Measurements from ENCODE around the gene ASGR2. TPM values are rescaled to one million over a fixed set of nuclear protein-coding genes. Genes with fewer than 3 reads are reported as not detected.
"Not testable (repeated sequence)": the region's sequence is repeated elsewhere in the genome, so short reads cannot be mapped to it uniquely, and the experiment has no call there.

ASGR2 gene
- total RNA-seq, 6 donors from 2014 or later, result 0.98 to 3.9 (median 1.8) TPM

DNA sequence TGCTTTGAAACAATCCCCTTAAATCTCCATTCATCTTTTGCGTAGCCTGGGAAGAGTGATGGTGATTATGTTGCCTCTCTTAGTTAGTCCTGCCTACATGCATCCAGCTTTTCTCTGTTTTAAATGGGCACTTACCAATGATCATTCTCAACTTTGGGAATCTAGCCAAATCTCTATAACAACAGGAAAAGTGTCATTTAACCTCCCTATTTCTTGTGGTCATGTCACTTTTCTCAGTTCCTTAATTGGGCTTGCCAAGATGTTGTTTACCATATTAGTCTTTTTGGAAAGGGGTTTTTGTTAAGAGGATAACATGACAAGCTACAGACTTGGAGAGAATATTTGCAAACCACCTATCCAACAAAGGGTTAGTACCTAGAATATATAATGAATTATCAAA is 19.0 kb downstream of the ASGR2 start:
- no peaks in the 10 kb centered on the region for H3K27me3 ChIP-seq
- ATAC-seq (ENCODE audit: low FRiP score in 2 of 2) (peak in 1 of 2 donors; percentile 62), DNase-seq (no peak)
- peaks cover 0 to 6% (median 2%) of the 10 kb centered on the region in 4 donors for H3K4me1 ChIP-seq
- TF ChIP-seq POLR2AphosphoS5 (IDR thresholded peaks at IDR 0.05) (no peak), EP300 (IDR thresholded peaks at IDR 0.05) (no peak), POLR2A (IDR thresholded peaks at IDR 0.05) (no peak)
- TF ChIP-seq, protein P1, sequence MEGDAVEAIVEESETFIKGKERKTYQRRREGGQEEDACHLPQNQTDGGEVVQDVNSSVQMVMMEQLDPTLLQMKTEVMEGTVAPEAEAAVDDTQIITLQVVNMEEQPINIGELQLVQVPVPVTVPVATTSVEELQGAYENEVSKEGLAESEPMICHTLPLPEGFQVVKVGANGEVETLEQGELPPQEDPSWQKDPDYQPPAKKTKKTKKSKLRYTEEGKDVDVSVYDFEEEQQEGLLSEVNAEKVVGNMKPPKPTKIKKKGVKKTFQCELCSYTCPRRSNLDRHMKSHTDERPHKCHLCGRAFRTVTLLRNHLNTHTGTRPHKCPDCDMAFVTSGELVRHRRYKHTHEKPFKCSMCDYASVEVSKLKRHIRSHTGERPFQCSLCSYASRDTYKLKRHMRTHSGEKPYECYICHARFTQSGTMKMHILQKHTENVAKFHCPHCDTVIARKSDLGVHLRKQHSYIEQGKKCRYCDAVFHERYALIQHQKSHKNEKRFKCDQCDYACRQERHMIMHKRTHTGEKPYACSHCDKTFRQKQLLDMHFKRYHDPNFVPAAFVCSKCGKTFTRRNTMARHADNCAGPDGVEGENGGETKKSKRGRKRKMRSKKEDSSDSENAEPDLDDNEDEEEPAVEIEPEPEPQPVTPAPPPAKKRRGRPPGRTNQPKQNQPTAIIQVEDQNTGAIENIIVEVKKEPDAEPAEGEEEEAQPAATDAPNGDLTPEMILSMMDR (IDR thresholded peaks at IDR 0.05), result no peak
- no peaks in the 10 kb centered on the region for H3K36me3 ChIP-seq
- H3K9me3 ChIP-seq, result no peaks in the 10 kb centered on the region
- H3K27ac ChIP-seq, result no peak overlapping the region
- no peak overlapping the region for H3K4me3 ChIP-seq
- WGBS, 2 donors, result 56 to 77% methylated on average over 1 of the region's 1 CpG

DNA sequence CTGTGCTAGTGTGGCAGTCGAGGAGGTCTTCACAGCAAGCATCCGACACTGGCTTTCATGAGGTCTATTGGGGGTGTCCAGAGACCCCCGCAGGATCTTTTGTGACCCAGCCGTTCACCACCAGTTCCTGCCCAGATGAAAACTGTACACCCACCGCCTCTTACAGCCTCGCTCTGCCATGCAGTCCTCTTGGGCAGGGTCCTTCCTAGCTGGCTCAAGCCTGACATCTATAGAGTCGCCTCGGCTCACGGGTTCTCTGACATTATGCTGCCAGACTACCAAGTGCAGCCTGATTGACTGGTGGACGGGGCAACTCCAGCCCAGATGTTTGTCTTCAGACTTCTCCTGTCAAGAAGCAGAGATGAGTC is 20.0 kb downstream of the ASGR2 start:
- Histone ChIP-seq H3K27me3 (no peaks in the 10 kb centered on the region), H3K9me3 (no peaks in the 10 kb centered on the region), H3K4me3 (no peak overlapping the region), H3K36me3 (no peaks in the 10 kb centered on the region), H3K4me1 (peaks cover 0 to 6% (median 2%) of the 10 kb centered on the region in 4 donors), H3K27ac (peak overlapping the region; percentile 5 to 61 (median 34))
- WGBS, 2 donors, result 55 to 68% methylated on average over 10 of the region's 10 CpGs
- no peak for TF ChIP-seq POLR2AphosphoS5 (IDR thresholded peaks at IDR 0.05)
- no peak for TF ChIP-seq EP300 (IDR thresholded peaks at IDR 0.05)
- no peak for TF ChIP-seq POLR2A (IDR thresholded peaks at IDR 0.05)
- peak; percentile 28 to 43 for ATAC-seq (ENCODE audit: low FRiP score in 2 of 2)
- DNase-seq, result no peak

DNA sequence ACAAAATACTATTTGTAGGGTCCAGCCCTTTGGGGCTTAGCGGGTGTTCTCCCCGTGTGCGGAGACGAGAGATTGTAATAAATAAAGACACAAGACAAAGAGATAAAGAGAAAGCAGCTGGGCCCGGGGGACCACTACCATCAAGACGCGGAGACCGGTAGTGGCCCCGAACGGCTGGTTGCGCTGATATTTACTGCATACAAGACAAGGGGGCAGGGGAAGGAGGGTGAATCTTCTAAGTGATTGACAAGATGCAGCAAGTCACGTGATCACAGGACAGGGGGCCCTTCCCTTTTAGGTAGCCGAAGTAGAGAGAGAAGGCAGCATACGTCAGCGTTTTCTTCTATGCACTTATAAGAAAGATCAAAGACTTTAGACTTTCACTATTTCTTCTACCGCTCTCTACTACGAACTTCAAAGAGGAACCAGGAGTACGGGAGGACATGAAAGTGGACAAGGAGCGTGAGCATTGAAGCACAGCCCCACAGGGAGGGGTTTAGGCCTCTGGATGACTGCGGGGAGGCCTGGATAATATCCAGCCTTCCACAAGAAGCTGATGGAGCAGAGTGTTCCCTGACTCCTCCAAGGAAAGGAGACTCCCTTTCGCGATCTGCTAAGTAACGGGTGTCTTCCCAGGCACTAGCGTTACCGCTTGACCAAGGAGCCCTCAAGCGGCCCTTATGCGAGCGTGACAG is 23.2 kb downstream of the ASGR2 start:
- not testable (repeated sequence) for H3K27me3 ChIP-seq; H3K9me3 ChIP-seq; H3K4me1 ChIP-seq; H3K27ac ChIP-seq; DNase-seq; H3K36me3 ChIP-seq; ATAC-seq (ENCODE audit: low FRiP score in 2 of 2); H3K4me3 ChIP-seq
- whole genome bisulfite sequencing, 2 donors, result 79 to 84% methylated on average over 25 of the region's 28 CpGs

DNA sequence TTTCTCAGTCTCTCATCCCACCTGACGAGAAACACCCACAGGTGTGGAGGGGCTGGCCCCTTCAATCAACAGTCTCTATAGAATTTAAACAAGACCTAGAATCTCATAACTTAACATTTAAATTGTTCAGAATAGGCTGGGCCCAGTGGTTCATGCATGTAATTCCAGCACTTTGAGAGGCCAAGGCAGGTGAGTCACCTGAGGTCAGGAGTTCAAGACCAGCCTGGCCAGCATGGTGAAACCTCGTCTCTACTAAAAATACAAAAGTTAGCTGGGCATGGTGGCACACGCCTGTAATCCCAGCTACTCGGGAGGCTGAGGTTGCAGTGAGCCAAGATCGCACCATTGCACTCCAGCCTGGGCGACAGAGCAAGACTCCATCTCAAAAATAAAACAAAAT is 25.1 kb downstream of the ASGR2 start:
- not testable (repeated sequence) for H3K9me3 ChIP-seq; H3K27ac ChIP-seq; H3K27me3 ChIP-seq; ATAC-seq (ENCODE audit: low FRiP score in 2 of 2); H3K36me3 ChIP-seq; DNase-seq; H3K4me3 ChIP-seq; H3K4me1 ChIP-seq
- WGBS, 2 donors, result 90% methylated on average over 6 of the region's 6 CpGs

DNA sequence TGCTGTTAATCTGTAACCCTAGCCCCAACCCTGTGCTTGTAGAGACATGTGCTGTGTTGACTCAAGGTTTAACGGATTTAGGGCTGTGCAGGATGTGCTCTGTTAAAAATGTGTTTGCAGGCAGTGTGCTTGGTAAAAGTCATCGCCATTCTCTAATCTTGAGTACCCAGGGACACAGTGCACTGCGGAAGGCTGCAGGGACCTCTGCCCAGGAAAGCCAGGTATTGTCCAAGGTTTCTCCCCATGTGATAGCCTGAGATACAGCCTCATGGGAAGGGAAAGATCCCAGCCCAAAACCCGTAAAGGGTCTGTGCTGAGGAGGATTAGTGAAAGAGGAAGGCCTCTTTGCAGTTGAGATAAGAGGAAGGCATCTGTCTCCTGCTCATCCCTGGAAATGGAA is 26.2 kb downstream of the ASGR2 start:
- not testable (repeated sequence) for H3K4me3 ChIP-seq; H3K36me3 ChIP-seq; H3K9me3 ChIP-seq; ATAC-seq (ENCODE audit: low FRiP score in 2 of 2); H3K4me1 ChIP-seq; DNase-seq; H3K27ac ChIP-seq; H3K27me3 ChIP-seq
- WGBS, 2 donors, result 47 to 71% methylated on average over 3 to 4 of the region's 4 CpGs

DNA sequence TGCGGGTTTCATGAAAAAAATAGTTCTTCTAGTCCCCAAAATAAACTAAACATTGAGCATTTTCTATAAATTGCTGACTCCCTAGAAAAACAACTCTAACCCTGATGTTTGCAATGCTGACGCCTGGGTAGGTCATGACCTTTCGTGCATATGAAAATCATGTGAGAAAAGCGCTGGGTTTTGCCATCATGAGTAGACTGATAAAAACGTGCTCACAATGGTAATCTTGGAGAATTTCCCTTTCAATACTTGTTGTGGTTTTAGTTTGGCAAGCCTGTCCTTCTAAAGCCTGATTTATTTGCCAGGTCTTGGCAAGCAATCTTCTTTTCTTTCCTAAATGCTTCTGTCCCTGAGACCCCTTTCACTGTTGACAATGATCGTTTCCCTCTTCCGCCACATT is 30.5 kb downstream of the ASGR2 start:
- Histone ChIP-seq H3K4me3 (no peak overlapping the region), H3K27ac (no peak overlapping the region), H3K9me3 (no peaks in the 10 kb centered on the region), H3K4me1 (peaks cover 0 to 10% (median 4%) of the 10 kb centered on the region in 4 donors), H3K27me3 (no peaks in the 10 kb centered on the region), H3K36me3 (no peaks in the 10 kb centered on the region)
- DNase-seq (no peak), ATAC-seq (ENCODE audit: low FRiP score in 2 of 2) (no peak)
- no peak for TF ChIP-seq POLR2AphosphoS5 (IDR thresholded peaks at IDR 0.05)
- TF ChIP-seq EP300 (IDR thresholded peaks at IDR 0.05), result no peak
- TF ChIP-seq, protein P1 (IDR thresholded peaks at IDR 0.05), result no peak
- no peak for TF ChIP-seq POLR2A (IDR thresholded peaks at IDR 0.05)
- 19 to 24% methylated on average over 7 of the region's 7 CpGs for WGBS, 2 donors

DNA sequence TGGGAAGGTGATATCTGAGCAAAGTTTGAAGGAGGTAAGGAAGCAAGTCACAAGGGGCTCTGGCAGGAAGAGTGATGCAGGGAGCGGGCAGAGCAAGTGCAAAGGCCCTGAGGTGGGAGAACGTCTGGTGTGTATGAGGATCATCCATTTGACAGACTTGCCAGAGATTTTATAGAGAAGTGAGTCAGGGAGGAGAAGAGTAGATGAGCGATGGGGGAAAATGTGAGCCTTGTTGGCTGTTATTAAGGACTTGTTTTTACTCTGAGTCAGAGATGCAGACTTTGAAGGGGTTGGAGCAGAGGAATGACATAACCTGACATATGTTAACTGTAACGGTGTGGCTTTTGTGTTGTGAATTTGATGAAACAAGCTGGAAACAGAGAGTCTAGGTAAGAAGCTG is 31.0 kb downstream of the ASGR2 start:
- Histone ChIP-seq H3K4me1 (peaks cover 0 to 10% (median 4%) of the 10 kb centered on the region in 4 donors), H3K4me3 (no peak overlapping the region), H3K27ac (no peak overlapping the region), H3K36me3 (no peaks in the 10 kb centered on the region), H3K9me3 (no peaks in the 10 kb centered on the region), H3K27me3 (no peaks in the 10 kb centered on the region)
- no peak for ATAC-seq (ENCODE audit: low FRiP score in 2 of 2)
- DNase-seq, result no peak
- 73 to 87% methylated on average over 4 of the region's 4 CpGs for WGBS, 2 donors
- no peak for TF ChIP-seq POLR2A (IDR thresholded peaks at IDR 0.05)
- no peak for TF ChIP-seq POLR2AphosphoS5 (IDR thresholded peaks at IDR 0.05)
- TF ChIP-seq, protein P1 (IDR thresholded peaks at IDR 0.05), result no peak
- no peak for TF ChIP-seq EP300 (IDR thresholded peaks at IDR 0.05)
